IMR-90 (cell line): ENCODE results near the gene ANGPTL1.

ENCODE experiments used
- CEBPB ChIP-seq: IDR thresholded peaks from 2 replicates; pipeline ENCODE4 v1.6.1; 2012; ENCODE audit warnings: low read depth, low read length, improper control_type of control experiment
- CHD1 ChIP-seq: IDR thresholded peaks from 2 replicates; pipeline ENCODE4 v1.6.1; 2012; ENCODE audit warnings: low read depth, low read length, improper control_type of control experiment
- CTCF ChIP-seq: conservative IDR thresholded peaks from 2 replicates; pipeline ENCODE4 v1.5.1; 2012; ENCODE audit warnings: mild to moderate bottlenecking, low read depth, low read length, improper control_type of control experiment
- MXI1 ChIP-seq: IDR thresholded peaks from 2 replicates; pipeline ENCODE4 v1.6.1; 2012; ENCODE audit warnings: low read depth, mild to moderate bottlenecking, low read length, moderate library complexity, borderline replicate concordance
- POLR2A ChIP-seq: IDR thresholded peaks from 2 replicates; pipeline ENCODE4 v1.6.1; 2012; ENCODE audit warnings: mild to moderate bottlenecking, low read depth, low read length
- RAD21 ChIP-seq: IDR thresholded peaks from 2 replicates; pipeline ENCODE4 v1.6.1; 2012; ENCODE audit warnings: low read length, improper control_type of control experiment
- RCOR1 ChIP-seq: IDR thresholded peaks from 2 replicates; pipeline ENCODE4 v1.6.1; 2012; ENCODE audit warnings: mild to moderate bottlenecking, low read length, improper control_type of control experiment; ENCODE audit not compliant: insufficient replicate concordance
- SMC3 ChIP-seq: fragments of 150-350 bp; IDR thresholded peaks from 2 replicates; pipeline ENCODE4 v1.6.1; 2016; ENCODE audit warnings: low read depth, mild to moderate bottlenecking, antibody characterized with exemption, low read length, moderate library complexity
- USF2 ChIP-seq: fragments of 150-350 bp; IDR thresholded peaks from 2 replicates; pipeline ENCODE4 v1.6.1; 2017; ENCODE audit warnings: mild to moderate bottlenecking, antibody characterized with exemption, low read length, low read depth

- no peak for TF ChIP-seq CEBPB
- TF ChIP-seq CTCF, result no peak
- no peak for TF ChIP-seq POLR2A
- no peak for TF ChIP-seq SMC3
- TF ChIP-seq USF2, result no peak
- TF ChIP-seq RCOR1, result no peak
- no peak for TF ChIP-seq RAD21
- TF ChIP-seq MXI1, result no peak
- no peak for TF ChIP-seq CHD1
These were observed 49.6 kb downstream of the ANGPTL1 start for GRCh38 chr1:178821134-178821866.
